PC-9 (cell line): ENCODE results near the gene KRTAP4-9. TPM values are rescaled to one million over a fixed set of nuclear protein-coding genes. Genes with fewer than 3 reads are reported as not detected.
"Not testable (repeated sequence)": the region's sequence is repeated elsewhere in the genome, so short reads cannot be mapped to it uniquely, and the experiment has no call there.

Experiments
- BruUV-seq: library from RNA; stranded (reverse); fragments of 400-500 nt; replicated peaks from 2 replicates; lab custom pipeline; 2021; lab: Mats Ljungman, UMichigan
- CTCF ChIA-PET: fragments of 300-600 bp; sonication (Branson Sonifier 250); formaldehyde crosslinking; loops from one replicate; lab custom pipeline; 2022; ENCODE audit warnings: antibody characterized with exemption; lab: Charles Lee
- POLR2A ChIA-PET: fragments of 300-600 bp; sonication (Branson Sonifier 250); formaldehyde crosslinking; loops from one replicate; lab custom pipeline; 2022; ENCODE audit warnings: antibody characterized with exemption; ENCODE audit not compliant: unreplicated experiment; lab: Charles Lee
- DNase-seq, 2 experiments: peaks; one replicate each; pipeline versions ENCODE4 v3.0.0 to v3.0.0-alpha.2; 2015 to 2022; ENCODE audit warnings: mixed read lengths in 1 of 2
- H2AFZ ChIP-seq: fragments of 200-600 bp; sonication (generic); 2 replicates; pipeline ENCODE4 v1.8.1; 2017; ENCODE audit warnings: antibody characterized with exemption
- H3F3A ChIP-seq: fragments of 200-600 bp; sonication (generic); 2 replicates; pipeline ENCODE4 v1.8.1; 2017; ENCODE audit warnings: antibody characterized with exemption, mild to moderate bottlenecking, low read depth; ENCODE audit not compliant: insufficient read depth
- H3K27ac ChIP-seq: fragments of 200-600 bp; sonication (generic); 2 replicates; pipeline ENCODE4 v1.6.1; 2016; ENCODE audit warnings: mixed run types
- H3K27me3 ChIP-seq: fragments of 200-600 bp; sonication (generic); 2 replicates; pipeline ENCODE4 v1.6.1; 2016; ENCODE audit warnings: low read depth, mixed run types; ENCODE audit not compliant: insufficient read depth
- H3K36me3 ChIP-seq: fragments of 200-600 bp; sonication (generic); 2 replicates; pipeline ENCODE4 v1.6.1; 2016; ENCODE audit warnings: low read depth, mixed run types
- H3K4me1 ChIP-seq: fragments of 200-600 bp; sonication (generic); replicated peaks from 2 replicates; pipeline ENCODE4 v1.6.1; 2016; ENCODE audit warnings: mixed run types; ENCODE audit not compliant: insufficient read depth
- H3K4me2 ChIP-seq: fragments of 200-600 bp; sonication (generic); 2 replicates; pipeline ENCODE4 v1.6.1; 2017; ENCODE audit warnings: mixed run types
- H3K4me3 ChIP-seq: fragments of 200-600 bp; sonication (generic); 2 replicates; pipeline ENCODE4 v1.6.1; 2016; ENCODE audit warnings: mixed run types
- H3K79me2 ChIP-seq: fragments of 200-600 bp; sonication (generic); 2 replicates; pipeline ENCODE4 v1.6.1; 2017; ENCODE audit warnings: low read depth, mixed run types
- H3K9me2 ChIP-seq: fragments of 200-600 bp; sonication (generic); 2 replicates; pipeline ENCODE4 v1.8.1; 2017; ENCODE audit warnings: mild to moderate bottlenecking; ENCODE audit not compliant: insufficient read depth
- H3K9me3 ChIP-seq: fragments of 200-600 bp; sonication (generic); 2 replicates; pipeline ENCODE4 v1.8.1; 2016; ENCODE audit warnings: low read depth; ENCODE audit not compliant: insufficient read depth
- H4K20me1 ChIP-seq: fragments of 200-600 bp; sonication (generic); 2 replicates; pipeline ENCODE4 v1.8.1; 2017; ENCODE audit not compliant: insufficient read depth
- EZH2 ChIP-seq: fragments of 200-600 bp; sonication (generic); IDR thresholded peaks from 2 replicates; pipeline ENCODE4 v1.8.0; 2017; ENCODE audit warnings: antibody characterized with exemption, low read depth
- intact Hi-C: fragments of 100-400 bp; cut with micrococcal nuclease; formaldehyde crosslinking; loops from one replicate; pipeline ENCODE4 v1.10.0; 2022; ENCODE audit not compliant: unreplicated experiment
- total RNA-seq: library from RNA; stranded (reverse); gene quantifications from 2 replicates; pipeline ENCODE4 v1.2.3, GENCODE V29; 2021
- TF ChIP-seq, protein P1 (sequence below): fragments of 200-600 bp; sonication (generic); conservative IDR thresholded peaks from 2 replicates; pipeline ENCODE4 v1.6.1; 2017; ENCODE audit warnings: mixed run types, antibody characterized with exemption, mild to moderate bottlenecking, moderate library complexity

KRTAP4-9 gene
- total RNA-seq, 1 experiment from 2014 or later: not detected

DNA sequence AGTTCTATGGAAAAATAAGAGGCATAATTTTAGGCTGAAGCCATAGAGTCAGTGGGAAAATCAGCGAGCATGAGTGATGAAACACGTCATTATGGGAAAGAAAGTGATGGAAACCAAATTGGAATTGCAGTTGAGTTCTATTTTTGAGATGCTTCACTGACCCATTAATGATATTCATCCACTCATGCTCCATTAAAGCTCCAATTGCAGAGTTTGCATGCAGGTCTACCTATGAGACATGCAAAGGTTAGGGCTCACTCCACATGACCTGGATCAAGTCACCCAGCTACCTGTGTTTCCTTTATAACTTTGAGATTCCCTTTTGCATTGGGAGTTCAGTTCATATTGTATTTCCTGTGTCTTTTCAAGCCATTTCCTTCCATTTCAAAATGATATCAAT, 31.5 kb upstream of the KRTAP4-9 start:
- Histone ChIP-seq H3K4me2 (no peak overlapping the region), H3K4me1 (no peaks in the 10 kb centered on the region), H3K9me2 (no peaks in the 10 kb centered on the region), H3K27ac (no peak overlapping the region), H3K27me3 (no peaks in the 10 kb centered on the region), H3K4me3 (no peak overlapping the region), H3K9me3 (peaks cover 3% of the 10 kb centered on the region; the same call in 1 of the 2 replicates), H3K79me2 (no peaks in the 10 kb centered on the region), H2AFZ (no peak overlapping the region), H4K20me1 (no peaks in the 10 kb centered on the region), H3F3A (no peaks in the 10 kb centered on the region), H3K36me3 (no peaks in the 10 kb centered on the region)
- intact Hi-C loops: no loop called here
- no peak for TF ChIP-seq EZH2
- TF ChIP-seq, protein P1, sequence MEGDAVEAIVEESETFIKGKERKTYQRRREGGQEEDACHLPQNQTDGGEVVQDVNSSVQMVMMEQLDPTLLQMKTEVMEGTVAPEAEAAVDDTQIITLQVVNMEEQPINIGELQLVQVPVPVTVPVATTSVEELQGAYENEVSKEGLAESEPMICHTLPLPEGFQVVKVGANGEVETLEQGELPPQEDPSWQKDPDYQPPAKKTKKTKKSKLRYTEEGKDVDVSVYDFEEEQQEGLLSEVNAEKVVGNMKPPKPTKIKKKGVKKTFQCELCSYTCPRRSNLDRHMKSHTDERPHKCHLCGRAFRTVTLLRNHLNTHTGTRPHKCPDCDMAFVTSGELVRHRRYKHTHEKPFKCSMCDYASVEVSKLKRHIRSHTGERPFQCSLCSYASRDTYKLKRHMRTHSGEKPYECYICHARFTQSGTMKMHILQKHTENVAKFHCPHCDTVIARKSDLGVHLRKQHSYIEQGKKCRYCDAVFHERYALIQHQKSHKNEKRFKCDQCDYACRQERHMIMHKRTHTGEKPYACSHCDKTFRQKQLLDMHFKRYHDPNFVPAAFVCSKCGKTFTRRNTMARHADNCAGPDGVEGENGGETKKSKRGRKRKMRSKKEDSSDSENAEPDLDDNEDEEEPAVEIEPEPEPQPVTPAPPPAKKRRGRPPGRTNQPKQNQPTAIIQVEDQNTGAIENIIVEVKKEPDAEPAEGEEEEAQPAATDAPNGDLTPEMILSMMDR: no peak
- ChIA-PET POLR2A (no interaction called here), CTCF (no interaction called here)
- DNase-seq: no peak
- no TSS peak for BruUV-seq

- ChIA-PET CTCF (no interaction called here), POLR2A (no interaction called here)
- Histone ChIP-seq H3K4me1 (no peaks in the 10 kb centered on the region), H3K27ac (no peak overlapping the region), H3K9me2 (no peaks in the 10 kb centered on the region), H3K4me3 (no peak overlapping the region), H3K36me3 (no peaks in the 10 kb centered on the region), H2AFZ (no peak overlapping the region), H3F3A (no peaks in the 10 kb centered on the region), H3K27me3 (no peaks in the 10 kb centered on the region), H4K20me1 (no peaks in the 10 kb centered on the region), H3K4me2 (no peak overlapping the region), H3K9me3 (peaks cover 8% of the 10 kb centered on the region; the same call in 1 of the 2 replicates), H3K79me2 (no peaks in the 10 kb centered on the region)
- intact Hi-C loops: no loop called here
- BruUV-seq: no TSS peak
- TF ChIP-seq, protein P1: no peak
- no peak for TF ChIP-seq EZH2
- DNase-seq: no peak
Measured at GRCh38 chr17:41076788-41077187, 28.4 kb upstream of the KRTAP4-9 start.

- peaks cover 13% of the 10 kb centered on the region for H3F3A ChIP-seq
- DNase-seq: peak in 1 of 2 experiments; percentile 49
- peaks cover 35% of the 10 kb centered on the region for H3K4me1 ChIP-seq
- no TSS peak for BruUV-seq
- intact Hi-C loops: no loop called here
- POLR2A ChIA-PET: no interaction called here
- H4K20me1 ChIP-seq: no peaks in the 10 kb centered on the region
- peaks cover 13% of the 10 kb centered on the region for H3K9me3 ChIP-seq
- no peaks in the 10 kb centered on the region for H3K27me3 ChIP-seq
- no peak overlapping the region for H2AFZ ChIP-seq
- peak overlapping the region; percentile 56 for H3K4me2 ChIP-seq
- H3K4me3 ChIP-seq: no peak overlapping the region; the same call in 1 of the 2 replicates
- no peak for TF ChIP-seq EZH2
- TF ChIP-seq, protein P1: no peak
- CTCF ChIA-PET: no interaction called here
- peak overlapping the region; percentile 69 for H3K27ac ChIP-seq
- H3K79me2 ChIP-seq: no peaks in the 10 kb centered on the region
- H3K9me2 ChIP-seq: no peaks in the 10 kb centered on the region
- no peaks in the 10 kb centered on the region for H3K36me3 ChIP-seq
Measured at GRCh38 chr17:41082626-41083025, 22.6 kb upstream of the KRTAP4-9 start.

DNA sequence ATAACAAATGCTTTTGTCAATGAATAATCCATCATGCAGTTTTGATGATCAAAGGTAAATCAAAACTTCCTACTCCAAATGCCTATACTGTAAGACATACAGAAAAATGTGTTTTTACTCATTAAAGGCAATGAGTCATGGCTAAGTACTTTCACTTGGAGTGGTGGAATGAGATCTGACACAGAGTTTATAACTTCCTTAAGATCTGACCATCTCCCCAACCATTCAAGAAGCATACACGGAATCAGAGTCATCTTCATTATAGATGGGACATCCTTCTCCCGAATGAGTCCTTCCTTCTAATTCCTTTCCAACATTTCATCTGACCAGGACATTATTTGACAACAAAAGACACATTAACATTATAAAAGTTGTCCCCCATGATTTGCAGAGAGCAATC, 21.8 kb upstream of the KRTAP4-9 start:
- CTCF ChIA-PET, H4K20me1 ChIP-seq, H3K9me2 ChIP-seq, H3K79me2 ChIP-seq, POLR2A ChIA-PET, H3K36me3 ChIP-seq, H3K4me3 ChIP-seq, intact Hi-C loops, H2AFZ ChIP-seq, BruUV-seq, H3K27me3 ChIP-seq: not testable (repeated sequence)
- peaks cover 13% of the 10 kb centered on the region for H3K9me3 ChIP-seq
- H3F3A ChIP-seq: peaks cover 13% of the 10 kb centered on the region
- peak in 1 of 2 experiments; percentile 75 for DNase-seq
- peaks cover 35% of the 10 kb centered on the region for H3K4me1 ChIP-seq
- H3K4me2 ChIP-seq: peak overlapping the region; percentile 56
- H3K27ac ChIP-seq: peak overlapping the region; percentile 69

GRCh38 chr17:41084100-41084856, 20.9 kb upstream of the KRTAP4-9 start, which contains the start of gene KRTAP4-7:
Gene KRTAP4-7 (plus strand): TSS chr17:41084150. CDS start chr17:41084207, 57 bp downstream.
- peaks cover 35% of the 10 kb centered on the region for H3K4me1 ChIP-seq
- CTCF ChIA-PET, intact Hi-C loops, H4K20me1 ChIP-seq, POLR2A ChIA-PET, H3K36me3 ChIP-seq, H3K9me2 ChIP-seq, DNase-seq, H3K4me3 ChIP-seq, H3K27me3 ChIP-seq, H3K79me2 ChIP-seq, H2AFZ ChIP-seq, BruUV-seq: not testable (repeated sequence)
- peaks cover 13% of the 10 kb centered on the region for H3K9me3 ChIP-seq
- peak within 1 kb of the TSS; percentile 56 for H3K4me2 ChIP-seq
- H3K27ac ChIP-seq: peak within 1 kb of the TSS; percentile 69
- peaks cover 13% of the 10 kb centered on the region for H3F3A ChIP-seq
